ENCODE measurements around the gene NTN1. TPM values are rescaled to one million over a fixed set of nuclear protein-coding genes. Genes with fewer than 3 reads are reported as not detected.
A peak's percentile ranks its signal among the peaks of the same experiment; 100 is the strongest.

The NTN1 gene
- total and polyA plus RNA-seq, 7 experiments from 2014 or later = 0.07 to 0.12 (median 0.11) TPM; not detected in 4

GRCh38 chr17:9199571-9200551, 178.6 kb downstream of the NTN1 start:
- H3K4me1 Mint-ChIP-seq = peaks cover 0 to 8% (median 6%) of the 10 kb centered on the region in 7 donors
- H3K27me3 Mint-ChIP-seq = peaks cover 0 to 7% (median 0%) of the 10 kb centered on the region in 5 donors
- Histone ChIP-seq H3K9me3 (ENCODE audit: control insufficient read depth in 2 of 3, low read length in 3 of 3) (no peaks in the 10 kb centered on the region), H3K4me1 (ENCODE audit: control insufficient read depth in 2 of 2, insufficient read depth in 2 of 2, low read length in 2 of 2) (no peaks in the 10 kb centered on the region), H3K27me3 (ENCODE audit: control insufficient read depth in 2 of 2, insufficient read depth in 2 of 2, low read length in 2 of 2) (no peaks in the 10 kb centered on the region), H3K36me3 (ENCODE audit: control insufficient read depth in 2 of 3, insufficient read depth in 3 of 3, low read length in 3 of 3) (no peaks in the 10 kb centered on the region), H3K27ac (ENCODE audit: low read depth, low read length) (no peak overlapping the region), H3K4me3 (ENCODE audit: low read length) (no peak overlapping the region)
- no peak overlapping the region for H3K27ac Mint-ChIP-seq
- DNase-seq = no peak
- ChIA-PET POLR2A (no interaction called here), CTCF (no interaction called here)
- intact Hi-C loops (cut with micrococcal nuclease) = no loop called here
- no peak overlapping the region for H3K4me3 Mint-ChIP-seq
- peaks cover 0 to 4% (median 0%) of the 10 kb centered on the region in 11 donors for H3K9me3 Mint-ChIP-seq
- no peaks in the 10 kb centered on the region for H3K36me3 Mint-ChIP-seq
- ATAC-seq = no peak

GRCh38 chr17:9200699-9201359, 179.5 kb downstream of the NTN1 start:
- H3K27ac Mint-ChIP-seq = no peak overlapping the region
- H3K4me1 Mint-ChIP-seq = peaks cover 0 to 10% (median 6%) of the 10 kb centered on the region in 7 donors
- Histone ChIP-seq H3K4me1 (ENCODE audit: control insufficient read depth in 2 of 2, insufficient read depth in 2 of 2, low read length in 2 of 2) (no peaks in the 10 kb centered on the region), H3K9me3 (ENCODE audit: control insufficient read depth in 2 of 3, low read length in 3 of 3) (no peaks in the 10 kb centered on the region), H3K4me3 (ENCODE audit: low read length) (no peak overlapping the region), H3K36me3 (ENCODE audit: control insufficient read depth in 2 of 3, insufficient read depth in 3 of 3, low read length in 3 of 3) (no peaks in the 10 kb centered on the region), H3K27me3 (ENCODE audit: control insufficient read depth in 2 of 2, insufficient read depth in 2 of 2, low read length in 2 of 2) (no peaks in the 10 kb centered on the region), H3K27ac (ENCODE audit: low read depth, low read length) (no peak overlapping the region)
- POLR2A ChIA-PET = no interaction called here
- H3K9me3 Mint-ChIP-seq = peaks cover 0 to 4% (median 0%) of the 10 kb centered on the region in 11 donors
- H3K27me3 Mint-ChIP-seq = peaks cover 0 to 7% (median 0%) of the 10 kb centered on the region in 5 donors
- no peak for ATAC-seq
- no peaks in the 10 kb centered on the region for H3K36me3 Mint-ChIP-seq
- no peak for DNase-seq
- intact Hi-C loops (cut with micrococcal nuclease) = no loop called here
- CTCF ChIA-PET = no interaction called here
- H3K4me3 Mint-ChIP-seq = no peak overlapping the region

GRCh38 chr17:9202532-9202931, 181.2 kb downstream of the NTN1 start:
- no peaks in the 10 kb centered on the region for H3K36me3 Mint-ChIP-seq
- Histone ChIP-seq H3K36me3 (ENCODE audit: control insufficient read depth in 2 of 3, insufficient read depth in 3 of 3, low read length in 3 of 3) (no peaks in the 10 kb centered on the region), H3K9me3 (ENCODE audit: control insufficient read depth in 2 of 3, low read length in 3 of 3) (no peaks in the 10 kb centered on the region), H3K27me3 (ENCODE audit: control insufficient read depth in 2 of 2, insufficient read depth in 2 of 2, low read length in 2 of 2) (no peaks in the 10 kb centered on the region), H3K27ac (ENCODE audit: low read depth, low read length) (no peak overlapping the region), H3K4me1 (ENCODE audit: control insufficient read depth in 2 of 2, insufficient read depth in 2 of 2, low read length in 2 of 2) (no peaks in the 10 kb centered on the region), H3K4me3 (ENCODE audit: low read length) (no peak overlapping the region)
- H3K4me1 Mint-ChIP-seq = peaks cover 0 to 10% (median 6%) of the 10 kb centered on the region in 7 donors
- H3K9me3 Mint-ChIP-seq = peaks cover 0 to 4% (median 0%) of the 10 kb centered on the region in 11 donors
- no peak overlapping the region for H3K4me3 Mint-ChIP-seq
- peaks cover 0 to 7% (median 0%) of the 10 kb centered on the region in 5 donors for H3K27me3 Mint-ChIP-seq
- CTCF ChIA-PET = no interaction called here
- intact Hi-C loops (cut with micrococcal nuclease) = no loop called here
- no peak overlapping the region for H3K27ac Mint-ChIP-seq
- POLR2A ChIA-PET = no interaction called here
- ATAC-seq (no peak), DNase-seq (no peak)

- peaks cover 0 to 10% (median 6%) of the 10 kb centered on the region in 7 donors for H3K4me1 Mint-ChIP-seq
Measured at GRCh38 chr17:9203771-9204425, 182.6 kb downstream of the NTN1 start.

GRCh38 chr17:9204637-9205329, 183.5 kb downstream of the NTN1 start:
- ATAC-seq = no peak
- Histone ChIP-seq H3K36me3 (ENCODE audit: control insufficient read depth in 2 of 3, insufficient read depth in 3 of 3, low read length in 3 of 3) (no peaks in the 10 kb centered on the region), H3K4me3 (ENCODE audit: low read length) (no peak overlapping the region), H3K9me3 (ENCODE audit: control insufficient read depth in 2 of 3, low read length in 3 of 3) (no peaks in the 10 kb centered on the region), H3K4me1 (ENCODE audit: control insufficient read depth in 2 of 2, insufficient read depth in 2 of 2, low read length in 2 of 2) (no peaks in the 10 kb centered on the region), H3K27me3 (ENCODE audit: control insufficient read depth in 2 of 2, insufficient read depth in 2 of 2, low read length in 2 of 2) (no peaks in the 10 kb centered on the region), H3K27ac (ENCODE audit: low read depth, low read length) (no peak overlapping the region)
- ChIA-PET POLR2A (no interaction called here), CTCF (no interaction called here)
- Mint-ChIP-seq H3K4me1 (peaks cover 0 to 10% (median 6%) of the 10 kb centered on the region in 7 donors), H3K27ac (no peak overlapping the region), H3K27me3 (peaks cover 0 to 7% (median 0%) of the 10 kb centered on the region in 5 donors), H3K4me3 (no peak overlapping the region), H3K9me3 (no peaks in the 10 kb centered on the region), H3K36me3 (no peaks in the 10 kb centered on the region)
- intact Hi-C loops (cut with micrococcal nuclease) = no loop called here
- no peak for DNase-seq

More at GRCh38 chr17:9203771-9204425, 182.6 kb downstream of the NTN1 start:
- peaks cover 0 to 7% (median 0%) of the 10 kb centered on the region in 5 donors for H3K27me3 Mint-ChIP-seq
- POLR2A ChIA-PET = no interaction called here
- H3K27ac Mint-ChIP-seq = no peak overlapping the region
- no peaks in the 10 kb centered on the region for H3K36me3 Mint-ChIP-seq
- intact Hi-C loops (cut with micrococcal nuclease) = no loop called here
- Histone ChIP-seq H3K4me3 (ENCODE audit: low read length) (no peak overlapping the region), H3K27me3 (ENCODE audit: control insufficient read depth in 2 of 2, insufficient read depth in 2 of 2, low read length in 2 of 2) (no peaks in the 10 kb centered on the region), H3K36me3 (ENCODE audit: control insufficient read depth in 2 of 3, insufficient read depth in 3 of 3, low read length in 3 of 3) (no peaks in the 10 kb centered on the region), H3K27ac (ENCODE audit: low read depth, low read length) (no peak overlapping the region), H3K4me1 (ENCODE audit: control insufficient read depth in 2 of 2, insufficient read depth in 2 of 2, low read length in 2 of 2) (no peaks in the 10 kb centered on the region), H3K9me3 (ENCODE audit: control insufficient read depth in 2 of 3, low read length in 3 of 3) (no peaks in the 10 kb centered on the region)
- CTCF ChIA-PET = no interaction called here
- ATAC-seq (no peak), DNase-seq (no peak)
- peak overlapping the region in 1 of 10 donors; percentile 25 for H3K4me3 Mint-ChIP-seq
- H3K9me3 Mint-ChIP-seq = no peaks in the 10 kb centered on the region

All from naive thymus-derived CD4-positive, alpha-beta T cell (primary cell).